ENCODE data around the gene PRIMA1. TPM values are rescaled to one million over a fixed set of nuclear protein-coding genes. Genes with fewer than 3 reads are reported as not detected.

The PRIMA1 gene
- total and polyA plus RNA-seq, 2 donors (not counting 1 experiment from before 2014, with no cell fraction given) = not detected

GRCh38 chr14:93701562-93701961, 86.7 kb downstream of the PRIMA1 start:
- Mint-ChIP-seq H3K4me1 (no peaks in the 10 kb centered on the region), H3K27ac (no peak overlapping the region), H3K4me3 (no peak overlapping the region), H3K27me3 (peaks cover 21% of the 10 kb centered on the region), H3K9me3 (ENCODE audit: insufficient read depth) (no peaks in the 10 kb centered on the region)
- POLR2A ChIA-PET = no interaction called here
- Histone ChIP-seq H3K27me3 (replicated peaks in 1 of 4; ENCODE audit: control extremely low read depth in 1 of 4, control insufficient read depth in 3 of 4, insufficient read depth in 4 of 4, low read length in 3 of 4) (no peaks in the 10 kb centered on the region), H3K9ac (ENCODE audit: low read length) (no peak overlapping the region), H2AFZ (ENCODE audit: insufficient read depth, low read depth, low read length, poor library complexity, severe bottlenecking) (no peak overlapping the region), H3K9me3 (ENCODE audit: control extremely low read depth in 1 of 3, control insufficient read depth in 2 of 3, insufficient read depth in 1 of 3, low read length in 2 of 3) (peaks cover 0 to 7% (median 0%) of the 10 kb centered on the region in 3 donors), H3K79me2 (ENCODE audit: control insufficient read depth, insufficient read depth, low read length) (no peaks in the 10 kb centered on the region), H3K4me2 (replicated peaks; ENCODE audit: low read depth, low read length, poor library complexity, severe bottlenecking) (no peak overlapping the region), H3K4me1 (ENCODE audit: control insufficient read depth in 2 of 2, insufficient read depth in 2 of 2, low read length in 2 of 2) (no peaks in the 10 kb centered on the region), H3K4me3 (ENCODE audit: control extremely low read depth in 1 of 5, extremely low read depth in 1 of 5, insufficient read depth in 1 of 5, low read depth in 2 of 5, low read length in 4 of 5) (no peak overlapping the region), H3K27ac (ENCODE audit: low read length in 2 of 2) (no peak overlapping the region), H3K36me3 (replicated peaks in 1 of 2; ENCODE audit: control extremely low read depth in 1 of 2, control insufficient read depth in 1 of 2, extremely low read depth in 1 of 2, insufficient read depth in 2 of 2, low read length in 1 of 2) (no peaks in the 10 kb centered on the region), H4K20me1 (ENCODE audit: control insufficient read depth, insufficient read depth, low read length, poor library complexity, severe bottlenecking) (no peaks in the 10 kb centered on the region)
- DNase-seq (no peak), ATAC-seq (ENCODE audit: low read depth) (no peak)
- intact Hi-C loops (cut with micrococcal nuclease) = no loop called here
- CTCF ChIA-PET = no interaction called here
- WGBS (ENCODE audit: insufficient coverage) = no CpG with 5 or more reads among the region's 2 CpGs
- TF ChIP-seq EZH2 (IDR thresholded peaks at IDR 0.05; ENCODE audit: borderline replicate concordance, insufficient read depth, low read depth, low read length, poor library complexity, severe bottlenecking) (no peak), CTCF (IDR thresholded peaks at IDR 0.05) (no peak)

- intact Hi-C loops (cut with micrococcal nuclease) = no loop called here
- no peak for TF ChIP-seq CTCF (IDR thresholded peaks at IDR 0.05)
- TF ChIP-seq EZH2 (IDR thresholded peaks at IDR 0.05; ENCODE audit: borderline replicate concordance, insufficient read depth, low read depth, low read length, poor library complexity, severe bottlenecking) = no peak
- H3K27me3 Mint-ChIP-seq = peaks cover 22% of the 10 kb centered on the region
- Histone ChIP-seq H3K79me2 (ENCODE audit: control insufficient read depth, insufficient read depth, low read length) (no peaks in the 10 kb centered on the region), H3K4me2 (replicated peaks; ENCODE audit: low read depth, low read length, poor library complexity, severe bottlenecking) (no peak overlapping the region), H2AFZ (ENCODE audit: insufficient read depth, low read depth, low read length, poor library complexity, severe bottlenecking) (no peak overlapping the region), H4K20me1 (ENCODE audit: control insufficient read depth, insufficient read depth, low read length, poor library complexity, severe bottlenecking) (no peaks in the 10 kb centered on the region), H3K9ac (ENCODE audit: low read length) (no peak overlapping the region), H3K4me1 (ENCODE audit: control insufficient read depth in 2 of 2, insufficient read depth in 2 of 2, low read length in 2 of 2) (no peaks in the 10 kb centered on the region), H3K27me3 (replicated peaks in 1 of 4; ENCODE audit: control extremely low read depth in 1 of 4, control insufficient read depth in 3 of 4, insufficient read depth in 4 of 4, low read length in 3 of 4) (no peaks in the 10 kb centered on the region), H3K4me3 (ENCODE audit: control extremely low read depth in 1 of 5, extremely low read depth in 1 of 5, insufficient read depth in 1 of 5, low read depth in 2 of 5, low read length in 4 of 5) (no peak overlapping the region), H3K9me3 (ENCODE audit: control extremely low read depth in 1 of 3, control insufficient read depth in 2 of 3, insufficient read depth in 1 of 3, low read length in 2 of 3) (peaks cover 0 to 7% (median 0%) of the 10 kb centered on the region in 3 donors), H3K36me3 (replicated peaks in 1 of 2; ENCODE audit: control extremely low read depth in 1 of 2, control insufficient read depth in 1 of 2, extremely low read depth in 1 of 2, insufficient read depth in 2 of 2, low read length in 1 of 2) (no peaks in the 10 kb centered on the region), H3K27ac (ENCODE audit: low read length in 2 of 2) (no peak overlapping the region)
- no peaks in the 10 kb centered on the region for H3K9me3 Mint-ChIP-seq (ENCODE audit: insufficient read depth)
- no peak overlapping the region for H3K27ac Mint-ChIP-seq
- DNase-seq (no peak), ATAC-seq (ENCODE audit: low read depth) (no peak)
- no peak overlapping the region for H3K4me3 Mint-ChIP-seq
- ChIA-PET CTCF (no interaction called here), POLR2A (no interaction called here)
- H3K4me1 Mint-ChIP-seq = no peaks in the 10 kb centered on the region
Observed at GRCh38 chr14:93700928-93701327, 87.4 kb downstream of the PRIMA1 start.
